Liver (tissue), 9 donors: ENCODE measurements around the gene FGFRL1. TPM values are rescaled to one million over a fixed set of nuclear protein-coding genes. Genes with fewer than 3 reads are reported as not detected.

Experiments used
- DNase-seq: peaks from one replicate; pipeline ENCODE4 v3.0.0-alpha.2; 2017; ENCODE audit warnings: low spot score
- H3K27ac ChIP-seq, 2 donors: one replicate each; pipeline ENCODE4 v1.7.0; 2013; ENCODE audit warnings: inconsistent platforms in 2 of 2, low read length in 2 of 2, control low read depth in 1 of 2, low read depth in 1 of 2, mild to moderate bottlenecking in 1 of 2
- H3K27me3 ChIP-seq, 4 donors: one replicate each; pipeline versions ENCODE4 v1.6.1 to v1.7.0; 2013; ENCODE audit warnings: low read length in 3 of 4, inconsistent platforms in 1 of 4, mild to moderate bottlenecking in 1 of 4, moderate library complexity in 1 of 4; ENCODE audit not compliant: control insufficient read depth in 4 of 4, insufficient read depth in 4 of 4
- H3K36me3 ChIP-seq, 4 donors: one replicate each; pipeline versions ENCODE4 v1.6.1 to v1.7.0; 2013; ENCODE audit warnings: low read length in 3 of 4, mild to moderate bottlenecking in 3 of 4, low read depth in 1 of 4, moderate library complexity in 1 of 4; ENCODE audit not compliant: control insufficient read depth in 4 of 4, insufficient read depth in 3 of 4
- H3K4me1 ChIP-seq, 4 donors: one replicate each; pipeline versions ENCODE4 v1.6.1 to v1.7.0; 2013; ENCODE audit warnings: low read length in 3 of 4, mild to moderate bottlenecking in 3 of 4, moderate library complexity in 1 of 4; ENCODE audit not compliant: control insufficient read depth in 4 of 4, insufficient read depth in 4 of 4
- H3K4me3 ChIP-seq, 3 donors: one replicate each; pipeline versions ENCODE4 v1.6.1 to v1.7.0; 2013; ENCODE audit warnings: low read length in 3 of 3, control low read depth in 1 of 3, low read depth in 1 of 3, mild to moderate bottlenecking in 1 of 3
- H3K9ac ChIP-seq, 2 donors: one replicate each; pipeline ENCODE4 v1.7.0; 2013; ENCODE audit warnings: low read length in 2 of 2, mild to moderate bottlenecking in 2 of 2, moderate library complexity in 2 of 2, control low read depth in 1 of 2, low read depth in 1 of 2
- H3K9me3 ChIP-seq, 4 donors: one replicate each; pipeline versions ENCODE4 v1.6.1 to v1.7.0; 2013; ENCODE audit warnings: low read length in 3 of 4; ENCODE audit not compliant: control insufficient read depth in 4 of 4
- ATF3 ChIP-seq: IDR thresholded peaks from 2 replicates; pipeline ENCODE4 v1.6.1; 2016; ENCODE audit warnings: antibody characterized with exemption
- CTCF ChIP-seq: fragments of 150-350 bp; IDR thresholded peaks from 2 replicates; pipeline ENCODE4 v1.5.1; 2017; ENCODE audit warnings: improper control_type of control experiment, low read depth, low read length; ENCODE audit not compliant: missing input control
- FOXA1 ChIP-seq: IDR thresholded peaks from 2 replicates; pipeline ENCODE4 v1.6.1; 2016; ENCODE audit warnings: antibody characterized with exemption
- FOXA2 ChIP-seq: IDR thresholded peaks from 2 replicates; pipeline ENCODE4 v1.6.1; 2016; ENCODE audit warnings: antibody characterized with exemption
- HNF4A ChIP-seq, 2 donors: conservative IDR thresholded peaks; 2 replicates each; pipeline ENCODE4 v1.6.1; 2016; ENCODE audit warnings: antibody characterized with exemption in 2 of 2, mild to moderate bottlenecking in 2 of 2
- HNF4G ChIP-seq: IDR thresholded peaks from 2 replicates; pipeline ENCODE4 v1.6.1; 2016; ENCODE audit warnings: antibody characterized with exemption
- NR2F2 ChIP-seq: IDR thresholded peaks from 2 replicates; pipeline ENCODE4 v1.6.1; 2016; ENCODE audit warnings: antibody characterized with exemption
- RAD21 ChIP-seq, 2 donors: IDR thresholded peaks; 2 replicates each; pipeline ENCODE4 v1.6.1; 2016; ENCODE audit warnings: antibody characterized with exemption in 2 of 2, mild to moderate bottlenecking in 2 of 2
- RXRA ChIP-seq, 2 donors: IDR thresholded peaks; 2 replicates each; pipeline ENCODE4 v1.6.1; 2017 to 2018; ENCODE audit warnings: antibody characterized with exemption in 2 of 2, mild to moderate bottlenecking in 1 of 2
- SP1 ChIP-seq: IDR thresholded peaks from 2 replicates; pipeline ENCODE4 v1.6.1; 2018; ENCODE audit warnings: antibody characterized with exemption, mild to moderate bottlenecking
- TAF1 ChIP-seq: conservative IDR thresholded peaks from 2 replicates; pipeline ENCODE4 v1.6.1; 2016; ENCODE audit warnings: antibody characterized with exemption, mild to moderate bottlenecking
- YY1 ChIP-seq: IDR thresholded peaks from 2 replicates; pipeline ENCODE4 v1.6.1; 2016; ENCODE audit warnings: antibody characterized with exemption, mild to moderate bottlenecking
- WGBS: extraction: QIAGEN DNeasy Blood & Tissue Kit; methylation state at CpG from one replicate; pipeline ENCODE4 v1.1.7; 2013; 5-methylcytosine and 5-hydroxymethylcytosine counted together
- polyA plus RNA-seq, 2 donors: library from polyadenylated mRNA; stranded (reverse) in 1 of 2; unstranded in 1 of 2; fragments of 200-250 nt in 1 of 2; fragments of >200 nt in 1 of 2; fragmentation: Nextera tagmentation in 1 of 2; extraction: Ambion mirVana in 1 of 2; gene quantifications; one replicate each; pipeline versions ENCODE4 v1.2.1 to v1.2.3, GENCODE V29; 2013 to 2015
- total RNA-seq, 2 donors: library from RNA; depleted of rRNA; stranded (reverse); fragments of >200 nt; gene quantifications; one replicate each; pipeline ENCODE4 v1.2.3, GENCODE V29; 2014
- TF ChIP-seq, protein P1 (sequence below): IDR thresholded peaks from 2 replicates; pipeline ENCODE4 v1.6.1; 2016; ENCODE audit warnings: antibody characterized with exemption, mild to moderate bottlenecking
- donor health status: healthy.
- donor health status: healthy.
- donor health status: healthy.
- donor health status: healthy.
- donor health status: healthy.

The FGFRL1 gene
- total and polyA plus RNA-seq, 4 donors: 14.2 to 49.1 (median 22.4) TPM

DNA sequence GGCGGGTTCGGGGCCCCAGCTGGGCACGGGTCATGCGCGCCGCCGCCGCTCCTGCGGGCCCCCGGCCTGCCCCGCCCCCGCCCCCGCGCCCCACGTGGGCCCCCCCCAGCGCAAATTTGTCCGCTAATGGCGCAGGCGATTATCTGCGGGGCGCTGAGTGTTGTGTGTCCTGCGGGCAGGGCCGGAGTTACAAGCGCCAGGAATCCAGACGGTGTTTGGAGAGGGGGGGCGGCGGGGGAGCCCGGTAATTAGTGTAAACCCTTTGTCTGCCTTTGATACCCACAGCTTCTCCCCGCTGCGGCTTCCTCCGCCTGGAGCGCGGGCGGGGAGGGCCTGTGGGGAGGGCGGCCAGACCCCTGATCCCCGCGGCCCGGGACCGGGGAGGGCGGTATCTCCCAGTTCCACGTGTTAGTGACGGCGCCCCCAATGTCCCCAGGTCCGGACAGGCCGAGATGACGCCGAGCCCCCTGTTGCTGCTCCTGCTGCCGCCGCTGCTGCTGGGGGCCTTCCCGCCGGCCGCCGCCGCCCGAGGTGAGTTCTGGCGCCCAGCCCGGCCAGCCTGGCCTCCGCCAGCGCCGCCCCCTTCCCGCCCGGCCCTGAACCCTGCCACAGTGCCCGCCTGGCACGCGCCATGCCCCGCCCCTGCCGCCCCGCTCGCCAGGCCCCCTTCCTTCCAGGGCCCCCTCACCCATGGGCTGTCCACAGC, 761 bp downstream of the FGFRL1 start:
- peak overlapping the region; percentile 41 to 61 for H3K27ac ChIP-seq
- no peak overlapping the region for H3K9ac ChIP-seq
- H3K36me3 ChIP-seq: peaks cover 0 to 7% (median 0%) of the 10 kb centered on the region in 4 donors
- no peak for DNase-seq
- peak overlapping the region; percentile 41 to 94 (median 71) for H3K4me3 ChIP-seq
- no peaks in the 10 kb centered on the region for H3K9me3 ChIP-seq
- H3K27me3 ChIP-seq: no peaks in the 10 kb centered on the region
- H3K4me1 ChIP-seq: peaks cover 22 to 35% (median 31%) of the 10 kb centered on the region in 4 donors
- no peak for TF ChIP-seq FOXA1
- peak; percentile 33 for TF ChIP-seq YY1
- under 1% methylated on average over 69 of the region's 69 CpGs for WGBS

DNA sequence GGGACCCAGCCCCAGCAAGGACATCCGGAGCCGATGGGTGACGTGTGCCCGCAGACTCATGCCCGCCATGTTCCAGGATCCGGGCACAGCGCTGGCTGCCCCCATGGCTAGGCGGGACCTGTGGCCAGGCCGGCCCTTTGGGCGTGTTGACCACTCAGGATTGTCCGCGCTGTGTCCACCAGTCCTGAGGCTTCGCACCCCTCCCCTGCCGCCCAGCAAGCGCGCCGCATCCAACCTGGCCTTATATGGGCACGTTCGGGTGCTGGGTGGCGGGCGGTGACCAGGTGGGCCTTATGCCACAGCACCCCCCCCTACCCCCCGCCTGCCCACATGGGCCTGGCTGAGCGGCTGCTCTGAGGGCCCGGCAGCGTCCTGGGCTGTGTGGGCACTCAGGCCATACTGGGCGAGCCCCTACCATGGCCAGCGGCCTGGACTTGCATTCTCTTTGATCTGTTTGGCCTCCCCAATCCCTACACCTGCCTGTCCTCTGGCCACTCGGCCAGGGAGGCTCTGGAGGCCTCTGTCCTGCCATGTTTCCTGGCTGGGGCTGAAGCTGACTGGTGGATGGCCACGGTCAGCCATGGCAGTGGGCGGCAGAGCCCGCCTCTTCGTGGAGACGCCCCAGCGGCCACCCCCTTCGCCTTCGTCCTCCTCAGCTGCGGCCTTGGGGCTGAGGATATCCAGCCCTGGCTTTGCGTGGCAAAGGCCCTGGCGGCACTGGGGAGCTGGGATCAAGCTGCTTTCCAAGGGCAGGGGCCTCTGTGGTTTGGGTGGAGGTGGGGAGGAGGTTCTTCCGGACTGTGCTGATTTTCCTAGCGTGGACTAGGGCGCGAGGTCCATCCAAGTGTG, 2.0 kb downstream of the FGFRL1 start:
- Histone ChIP-seq H3K27me3 (no peaks in the 10 kb centered on the region), H3K36me3 (peaks cover 0 to 7% (median 0%) of the 10 kb centered on the region in 4 donors), H3K9me3 (no peaks in the 10 kb centered on the region), H3K27ac (no peak overlapping the region), H3K4me1 (peaks cover 22 to 35% (median 31%) of the 10 kb centered on the region in 4 donors), H3K4me3 (no peak overlapping the region), H3K9ac (no peak overlapping the region)
- TF ChIP-seq SP1: no peak
- TF ChIP-seq RAD21 (IDR thresholded peaks at IDR 0.05): no peak
- no peak for TF ChIP-seq ATF3
- TF ChIP-seq, protein P1, sequence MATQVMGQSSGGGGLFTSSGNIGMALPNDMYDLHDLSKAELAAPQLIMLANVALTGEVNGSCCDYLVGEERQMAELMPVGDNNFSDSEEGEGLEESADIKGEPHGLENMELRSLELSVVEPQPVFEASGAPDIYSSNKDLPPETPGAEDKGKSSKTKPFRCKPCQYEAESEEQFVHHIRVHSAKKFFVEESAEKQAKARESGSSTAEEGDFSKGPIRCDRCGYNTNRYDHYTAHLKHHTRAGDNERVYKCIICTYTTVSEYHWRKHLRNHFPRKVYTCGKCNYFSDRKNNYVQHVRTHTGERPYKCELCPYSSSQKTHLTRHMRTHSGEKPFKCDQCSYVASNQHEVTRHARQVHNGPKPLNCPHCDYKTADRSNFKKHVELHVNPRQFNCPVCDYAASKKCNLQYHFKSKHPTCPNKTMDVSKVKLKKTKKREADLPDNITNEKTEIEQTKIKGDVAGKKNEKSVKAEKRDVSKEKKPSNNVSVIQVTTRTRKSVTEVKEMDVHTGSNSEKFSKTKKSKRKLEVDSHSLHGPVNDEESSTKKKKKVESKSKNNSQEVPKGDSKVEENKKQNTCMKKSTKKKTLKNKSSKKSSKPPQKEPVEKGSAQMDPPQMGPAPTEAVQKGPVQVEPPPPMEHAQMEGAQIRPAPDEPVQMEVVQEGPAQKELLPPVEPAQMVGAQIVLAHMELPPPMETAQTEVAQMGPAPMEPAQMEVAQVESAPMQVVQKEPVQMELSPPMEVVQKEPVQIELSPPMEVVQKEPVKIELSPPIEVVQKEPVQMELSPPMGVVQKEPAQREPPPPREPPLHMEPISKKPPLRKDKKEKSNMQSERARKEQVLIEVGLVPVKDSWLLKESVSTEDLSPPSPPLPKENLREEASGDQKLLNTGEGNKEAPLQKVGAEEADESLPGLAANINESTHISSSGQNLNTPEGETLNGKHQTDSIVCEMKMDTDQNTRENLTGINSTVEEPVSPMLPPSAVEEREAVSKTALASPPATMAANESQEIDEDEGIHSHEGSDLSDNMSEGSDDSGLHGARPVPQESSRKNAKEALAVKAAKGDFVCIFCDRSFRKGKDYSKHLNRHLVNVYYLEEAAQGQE: no peak
- no peak for TF ChIP-seq FOXA2
- TF ChIP-seq TAF1: no peak
- no peak for TF ChIP-seq CTCF
- no peak for TF ChIP-seq RXRA (IDR thresholded peaks at IDR 0.05)
- no peak for TF ChIP-seq FOXA1
- no peak for TF ChIP-seq HNF4A (conservative IDR thresholded peaks at IDR 0.05)
- TF ChIP-seq NR2F2: no peak
- TF ChIP-seq HNF4G: no peak
- DNase-seq: no peak
- WGBS: 97% methylated on average over 43 of the region's 43 CpGs
